Spleen (tissue), 7 donors: ENCODE measurements around the gene CD34.

Source experiments
- POLR2A ChIP-seq, 3 donors: fragments of 450-650 bp; IDR thresholded peaks; one replicate each; pipeline ENCODE4 v1.5.1; 2017; ENCODE audit warnings: antibody characterized with exemption in 3 of 3, mild to moderate bottlenecking in 1 of 3
- POLR2AphosphoS5 ChIP-seq, 3 donors: sonication (generic); formaldehyde crosslinking; IDR thresholded peaks; one replicate each; pipeline ENCODE4 v1.5.1; 2017; ENCODE audit warnings: antibody characterized with exemption in 3 of 3
- TF ChIP-seq, protein P1 (sequence below), 11 experiments: fragments of 200-600 bp in 7 of 11; fragments of 450-650 bp in 4 of 11; sonication (generic) in 4 of 11; IDR thresholded peaks in 8 of 11; conservative IDR thresholded peaks in 3 of 11; 1 replicate in 7 of 11; 2 replicates in 4 of 11; pipeline versions ENCODE4 v1.4.0 to v1.8.0; 2016 to 2021; ENCODE audit warnings: antibody characterized with exemption in 11 of 11, inconsistent platforms in 4 of 11, mild to moderate bottlenecking in 1 of 11
- donor health status: DM: no; HTN: no; CAD: no; lungs with moderate emphysema.
- donor health status: DM: no; HTN: no; CAD: no.
- donor health status: DM: no; HTN: no; CAD: no.

DNA sequence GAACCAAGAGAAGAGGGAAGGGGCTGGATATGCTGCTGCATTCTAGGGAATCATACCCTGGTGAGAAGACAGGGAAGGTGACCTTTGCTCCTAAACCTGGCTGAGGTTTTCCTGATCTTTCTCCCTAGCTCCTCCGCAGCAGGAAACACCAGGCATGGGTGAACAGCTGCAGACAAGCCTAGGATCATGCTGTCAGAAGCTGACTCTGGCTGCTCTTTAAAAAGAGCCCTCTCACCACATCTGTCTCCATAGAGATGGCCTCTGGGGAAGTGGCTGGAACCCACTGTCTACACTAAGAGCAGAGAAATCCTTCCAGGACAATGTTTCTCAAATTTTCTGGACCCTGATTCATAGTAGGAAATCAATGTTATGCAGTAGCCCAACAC is 57.6 kb downstream of the CD34 start:
- TF ChIP-seq POLR2AphosphoS5 (IDR thresholded peaks at IDR 0.05) (peak in 1 of 3 donors; percentile 15), POLR2A (IDR thresholded peaks at IDR 0.05) (no peak)
- TF ChIP-seq, protein P1, sequence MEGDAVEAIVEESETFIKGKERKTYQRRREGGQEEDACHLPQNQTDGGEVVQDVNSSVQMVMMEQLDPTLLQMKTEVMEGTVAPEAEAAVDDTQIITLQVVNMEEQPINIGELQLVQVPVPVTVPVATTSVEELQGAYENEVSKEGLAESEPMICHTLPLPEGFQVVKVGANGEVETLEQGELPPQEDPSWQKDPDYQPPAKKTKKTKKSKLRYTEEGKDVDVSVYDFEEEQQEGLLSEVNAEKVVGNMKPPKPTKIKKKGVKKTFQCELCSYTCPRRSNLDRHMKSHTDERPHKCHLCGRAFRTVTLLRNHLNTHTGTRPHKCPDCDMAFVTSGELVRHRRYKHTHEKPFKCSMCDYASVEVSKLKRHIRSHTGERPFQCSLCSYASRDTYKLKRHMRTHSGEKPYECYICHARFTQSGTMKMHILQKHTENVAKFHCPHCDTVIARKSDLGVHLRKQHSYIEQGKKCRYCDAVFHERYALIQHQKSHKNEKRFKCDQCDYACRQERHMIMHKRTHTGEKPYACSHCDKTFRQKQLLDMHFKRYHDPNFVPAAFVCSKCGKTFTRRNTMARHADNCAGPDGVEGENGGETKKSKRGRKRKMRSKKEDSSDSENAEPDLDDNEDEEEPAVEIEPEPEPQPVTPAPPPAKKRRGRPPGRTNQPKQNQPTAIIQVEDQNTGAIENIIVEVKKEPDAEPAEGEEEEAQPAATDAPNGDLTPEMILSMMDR (IDR thresholded peaks at IDR 0.05 in 8 of 11, conservative IDR thresholded peaks at IDR 0.05 in 3 of 11): no peak
